ENCODE data around the gene VSTM4. TPM values are rescaled to one million over a fixed set of nuclear protein-coding genes. Genes with fewer than 3 reads are reported as not detected.

The VSTM4 gene
- total RNA-seq, 1 experiment from 2014 or later, result not detected

- Histone ChIP-seq H3K4me2 (no peak overlapping the region), H3K4me3 (no peak overlapping the region), H2AFZ (no peak overlapping the region), H3F3A (ENCODE audit: insufficient read depth, low read depth) (no peaks in the 10 kb centered on the region), H3K27ac (no peak overlapping the region), H3K4me1 (replicated peaks; ENCODE audit: insufficient read depth) (no peaks in the 10 kb centered on the region), H4K20me1 (ENCODE audit: insufficient read depth) (no peaks in the 10 kb centered on the region), H3K9me2 (ENCODE audit: insufficient read depth) (no peaks in the 10 kb centered on the region), H3K36me3 (ENCODE audit: low read depth) (no peaks in the 10 kb centered on the region), H3K9me3 (ENCODE audit: insufficient read depth, low read depth) (no peaks in the 10 kb centered on the region), H3K27me3 (ENCODE audit: insufficient read depth, low read depth) (0 out of 2 replicates have a peak, but pooled peaks cover 9% of the 10 kb centered on the region), H3K79me2 (ENCODE audit: low read depth) (no peaks in the 10 kb centered on the region)
- no TSS peak for BruUV-seq (replicated peaks)
- DNase-seq, result no peak
- no peak for TF ChIP-seq EZH2 (IDR thresholded peaks at IDR 0.05; ENCODE audit: low read depth)
- TF ChIP-seq, protein P1, sequence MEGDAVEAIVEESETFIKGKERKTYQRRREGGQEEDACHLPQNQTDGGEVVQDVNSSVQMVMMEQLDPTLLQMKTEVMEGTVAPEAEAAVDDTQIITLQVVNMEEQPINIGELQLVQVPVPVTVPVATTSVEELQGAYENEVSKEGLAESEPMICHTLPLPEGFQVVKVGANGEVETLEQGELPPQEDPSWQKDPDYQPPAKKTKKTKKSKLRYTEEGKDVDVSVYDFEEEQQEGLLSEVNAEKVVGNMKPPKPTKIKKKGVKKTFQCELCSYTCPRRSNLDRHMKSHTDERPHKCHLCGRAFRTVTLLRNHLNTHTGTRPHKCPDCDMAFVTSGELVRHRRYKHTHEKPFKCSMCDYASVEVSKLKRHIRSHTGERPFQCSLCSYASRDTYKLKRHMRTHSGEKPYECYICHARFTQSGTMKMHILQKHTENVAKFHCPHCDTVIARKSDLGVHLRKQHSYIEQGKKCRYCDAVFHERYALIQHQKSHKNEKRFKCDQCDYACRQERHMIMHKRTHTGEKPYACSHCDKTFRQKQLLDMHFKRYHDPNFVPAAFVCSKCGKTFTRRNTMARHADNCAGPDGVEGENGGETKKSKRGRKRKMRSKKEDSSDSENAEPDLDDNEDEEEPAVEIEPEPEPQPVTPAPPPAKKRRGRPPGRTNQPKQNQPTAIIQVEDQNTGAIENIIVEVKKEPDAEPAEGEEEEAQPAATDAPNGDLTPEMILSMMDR (conservative IDR thresholded peaks at IDR 0.05), result no peak
- POLR2A ChIA-PET (ENCODE audit: unreplicated experiment), result no interaction called here
- CTCF ChIA-PET, result no interaction called here
- intact Hi-C loops (cut with micrococcal nuclease; ENCODE audit: unreplicated experiment), result no loop called here
Observed at GRCh38 chr10:49024484-49024883, 90.8 kb downstream of the VSTM4 start.

DNA sequence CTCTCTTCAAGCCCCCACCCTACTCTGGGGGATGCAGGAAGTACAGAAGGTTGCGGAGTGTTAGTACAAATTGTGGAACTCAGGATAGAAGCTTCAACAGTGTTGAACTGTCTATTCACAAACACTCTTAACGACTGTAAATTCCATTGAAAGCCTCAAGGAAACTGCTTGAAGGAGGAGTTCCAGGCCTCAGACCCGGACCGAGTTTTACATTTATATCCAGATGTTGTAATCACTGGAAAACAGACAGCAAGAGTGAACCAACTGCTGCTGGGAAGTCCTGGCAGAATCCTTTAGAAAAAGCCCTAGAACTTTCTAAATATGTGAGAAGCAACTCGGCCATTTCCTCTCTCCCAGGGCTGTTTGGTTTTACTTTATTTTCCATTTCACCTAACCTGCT, 91.6 kb downstream of the VSTM4 start:
- no peak for DNase-seq
- Histone ChIP-seq H3K4me2 (no peak overlapping the region), H3K27ac (no peak overlapping the region), H3K36me3 (ENCODE audit: low read depth) (no peaks in the 10 kb centered on the region), H3F3A (ENCODE audit: insufficient read depth, low read depth) (no peaks in the 10 kb centered on the region), H3K27me3 (ENCODE audit: insufficient read depth, low read depth) (0 out of 2 replicates have a peak, but pooled peaks cover 10% of the 10 kb centered on the region), H3K4me1 (replicated peaks; ENCODE audit: insufficient read depth) (no peaks in the 10 kb centered on the region), H3K79me2 (ENCODE audit: low read depth) (no peaks in the 10 kb centered on the region), H4K20me1 (ENCODE audit: insufficient read depth) (no peaks in the 10 kb centered on the region), H3K9me2 (ENCODE audit: insufficient read depth) (no peaks in the 10 kb centered on the region), H2AFZ (no peak overlapping the region), H3K9me3 (ENCODE audit: insufficient read depth, low read depth) (no peaks in the 10 kb centered on the region), H3K4me3 (no peak overlapping the region)
- TF ChIP-seq EZH2 (IDR thresholded peaks at IDR 0.05; ENCODE audit: low read depth), result no peak
- TF ChIP-seq, protein P1 (conservative IDR thresholded peaks at IDR 0.05), result no peak
- CTCF ChIA-PET, result no interaction called here
- no TSS peak for BruUV-seq (replicated peaks)
- POLR2A ChIA-PET (ENCODE audit: unreplicated experiment), result no interaction called here
- intact Hi-C loops (cut with micrococcal nuclease; ENCODE audit: unreplicated experiment), result no loop called here

- Histone ChIP-seq H3K4me1 (replicated peaks; ENCODE audit: insufficient read depth) (no peaks in the 10 kb centered on the region), H4K20me1 (ENCODE audit: insufficient read depth) (no peaks in the 10 kb centered on the region), H3K9me2 (ENCODE audit: insufficient read depth) (no peaks in the 10 kb centered on the region), H3K36me3 (ENCODE audit: low read depth) (no peaks in the 10 kb centered on the region), H3K27ac (no peak overlapping the region), H3K9me3 (ENCODE audit: insufficient read depth, low read depth) (no peaks in the 10 kb centered on the region), H3F3A (ENCODE audit: insufficient read depth, low read depth) (no peaks in the 10 kb centered on the region), H3K4me2 (no peak overlapping the region), H3K4me3 (no peak overlapping the region), H3K27me3 (ENCODE audit: insufficient read depth, low read depth) (0 out of 2 replicates have a peak, but pooled peaks cover 10% of the 10 kb centered on the region), H2AFZ (no peak overlapping the region), H3K79me2 (ENCODE audit: low read depth) (no peaks in the 10 kb centered on the region)
- ChIA-PET POLR2A (ENCODE audit: unreplicated experiment) (no interaction called here), CTCF (no interaction called here)
- DNase-seq, result no peak
- BruUV-seq (replicated peaks), result no TSS peak
- intact Hi-C loops (cut with micrococcal nuclease; ENCODE audit: unreplicated experiment), result no loop called here
- TF ChIP-seq, protein P1 (conservative IDR thresholded peaks at IDR 0.05), result no peak
- TF ChIP-seq EZH2 (IDR thresholded peaks at IDR 0.05; ENCODE audit: low read depth), result no peak
Observed at GRCh38 chr10:49023071-49023470, 92.3 kb downstream of the VSTM4 start.

Data from PC-9 (cell line).